GM12874 (cell line): ENCODE data around the gene ETS1.
A peak's percentile ranks its signal among the peaks of the same experiment; 100 is the strongest.

Experiments used
- TF ChIP-seq, protein P1 (sequence below): IDR thresholded peaks from 2 replicates; pipeline ENCODE4 v1.5.1; 2011; ENCODE audit warnings: low read depth, mild to moderate bottlenecking, control low read depth, low read length, moderate library complexity; ENCODE audit not compliant: insufficient read depth

The ETS1 gene

GRCh38 chr11:128604723-128605122 lies 17.4 kb upstream of the ETS1 start:
- TF ChIP-seq, protein P1, sequence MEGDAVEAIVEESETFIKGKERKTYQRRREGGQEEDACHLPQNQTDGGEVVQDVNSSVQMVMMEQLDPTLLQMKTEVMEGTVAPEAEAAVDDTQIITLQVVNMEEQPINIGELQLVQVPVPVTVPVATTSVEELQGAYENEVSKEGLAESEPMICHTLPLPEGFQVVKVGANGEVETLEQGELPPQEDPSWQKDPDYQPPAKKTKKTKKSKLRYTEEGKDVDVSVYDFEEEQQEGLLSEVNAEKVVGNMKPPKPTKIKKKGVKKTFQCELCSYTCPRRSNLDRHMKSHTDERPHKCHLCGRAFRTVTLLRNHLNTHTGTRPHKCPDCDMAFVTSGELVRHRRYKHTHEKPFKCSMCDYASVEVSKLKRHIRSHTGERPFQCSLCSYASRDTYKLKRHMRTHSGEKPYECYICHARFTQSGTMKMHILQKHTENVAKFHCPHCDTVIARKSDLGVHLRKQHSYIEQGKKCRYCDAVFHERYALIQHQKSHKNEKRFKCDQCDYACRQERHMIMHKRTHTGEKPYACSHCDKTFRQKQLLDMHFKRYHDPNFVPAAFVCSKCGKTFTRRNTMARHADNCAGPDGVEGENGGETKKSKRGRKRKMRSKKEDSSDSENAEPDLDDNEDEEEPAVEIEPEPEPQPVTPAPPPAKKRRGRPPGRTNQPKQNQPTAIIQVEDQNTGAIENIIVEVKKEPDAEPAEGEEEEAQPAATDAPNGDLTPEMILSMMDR: no peak

GRCh38 chr11:128603752-128604414 lies 16.5 kb upstream of the ETS1 start:
- TF ChIP-seq, protein P1: 0 out of 2 replicates have a peak, but pooled peaks have one; percentile 4

DNA sequence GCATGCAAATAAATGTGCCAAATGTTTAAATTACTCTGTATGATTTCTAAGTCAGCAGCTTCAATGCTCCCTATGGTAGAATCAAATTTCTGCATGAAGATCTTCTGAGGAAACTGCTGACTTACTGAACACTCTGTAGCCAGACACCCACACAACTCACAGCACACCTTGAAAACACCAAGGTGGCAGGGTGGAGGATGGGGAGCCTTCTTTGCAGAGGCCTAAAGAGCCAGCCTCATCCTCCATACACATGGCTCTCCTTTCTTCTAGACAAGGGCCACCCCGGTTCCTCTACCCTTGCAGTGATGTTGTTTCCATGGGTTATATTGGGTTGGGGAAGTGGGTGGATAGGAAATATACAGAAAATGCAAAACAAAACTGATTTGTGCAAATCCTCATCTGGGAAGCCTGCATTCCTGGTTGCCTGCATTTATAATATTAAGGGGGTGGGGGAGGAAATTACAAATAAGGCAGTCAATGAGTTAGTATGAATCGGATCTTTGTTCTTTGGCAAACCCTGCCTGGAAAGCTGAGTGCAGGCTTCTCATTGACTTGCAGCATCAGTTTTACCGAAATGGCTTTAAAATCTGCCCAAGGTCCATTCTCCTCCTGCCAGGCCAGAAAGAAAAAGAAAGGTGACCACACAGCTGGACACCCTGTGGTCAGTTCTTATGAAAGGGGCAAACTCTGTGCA lies 15.8 kb upstream of the ETS1 start:
- TF ChIP-seq, protein P1: no peak

DNA sequence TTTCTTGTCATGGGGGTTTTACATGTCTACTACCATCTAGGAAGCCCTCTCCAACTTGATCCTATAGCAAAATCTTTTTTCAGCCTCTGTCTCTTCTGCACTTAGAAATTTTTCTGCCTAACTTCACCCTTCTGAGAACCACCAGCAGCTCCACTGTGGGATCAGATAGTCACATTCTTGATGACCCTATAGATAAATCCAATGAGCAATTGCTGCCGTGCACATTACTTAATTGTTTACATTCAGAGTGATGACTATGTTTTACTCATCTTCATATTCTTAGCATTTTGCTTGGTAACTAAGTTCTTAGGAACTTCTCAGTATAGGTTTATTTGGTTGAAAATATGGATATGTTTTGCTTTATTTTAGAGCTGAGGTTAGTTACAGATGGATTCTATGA lies 12.4 kb upstream of the ETS1 start:
- TF ChIP-seq, protein P1: no peak

DNA sequence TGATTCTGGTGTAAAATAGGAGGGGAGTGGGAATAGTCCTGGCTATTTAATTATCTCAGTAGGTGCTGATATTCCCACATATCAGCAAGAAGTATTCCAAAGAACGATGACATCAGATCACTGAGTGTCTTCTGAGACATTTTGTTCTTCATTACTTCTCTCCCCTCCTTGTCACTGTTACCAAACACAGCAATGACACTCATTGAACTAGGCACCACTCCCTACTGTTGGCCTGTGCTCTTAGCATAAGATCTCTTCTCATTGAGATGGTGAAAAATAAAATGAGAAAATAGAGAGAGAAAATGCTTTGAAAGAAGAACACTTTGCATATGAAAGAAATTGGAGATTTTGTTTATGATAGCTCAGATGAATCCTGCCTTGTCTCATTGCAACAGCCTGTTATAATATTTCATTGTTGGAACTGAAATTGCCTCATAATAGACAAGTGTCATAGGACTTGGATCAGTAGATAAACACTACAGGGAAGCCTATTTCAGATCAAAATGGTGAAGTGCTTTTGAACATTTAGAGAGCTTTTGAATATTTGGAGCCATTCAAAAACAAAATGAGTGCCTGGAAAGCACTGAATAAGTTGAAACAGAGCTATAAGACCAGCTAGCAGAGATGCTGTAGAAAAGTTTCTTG lies 11.3 kb upstream of the ETS1 start:
- TF ChIP-seq, protein P1: no peak

DNA sequence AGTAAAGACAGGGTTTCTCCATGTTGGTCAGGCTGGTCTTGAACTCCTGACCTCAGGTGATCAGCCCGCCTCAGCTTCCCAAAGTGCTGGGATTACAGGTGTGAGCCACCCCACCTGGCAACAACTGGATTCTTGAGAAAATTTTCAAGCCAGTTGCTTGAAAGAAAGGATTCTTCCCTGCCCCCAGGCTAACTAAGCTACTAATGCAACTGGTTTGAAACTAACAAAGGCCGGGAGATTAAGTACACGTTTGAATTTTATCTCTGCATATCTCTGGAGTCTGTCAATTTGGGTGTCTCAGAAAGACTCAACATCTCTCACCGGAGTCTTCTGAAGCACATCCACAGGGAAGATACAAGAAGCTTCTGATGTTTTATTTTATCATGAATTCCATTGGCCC lies 10.7 kb upstream of the ETS1 start:
- TF ChIP-seq, protein P1: no peak

DNA sequence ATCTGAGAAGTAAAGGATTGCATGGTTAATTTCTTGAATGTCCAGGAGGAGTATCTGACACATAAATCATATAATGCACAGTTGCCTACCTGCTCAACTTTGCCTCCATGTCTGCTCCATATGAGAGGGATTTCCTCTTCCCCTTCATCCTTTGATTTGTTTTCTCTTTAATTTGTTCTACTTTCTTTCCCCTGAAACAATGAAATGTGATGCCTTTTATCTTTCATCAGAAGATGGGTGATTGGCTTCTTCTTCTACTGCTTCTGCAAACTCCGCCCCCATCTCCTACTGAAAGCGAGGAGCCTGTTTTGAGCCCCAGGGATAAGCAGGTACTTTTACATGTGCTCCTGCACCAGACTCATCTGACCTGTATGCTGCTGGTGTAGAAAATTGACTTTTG lies 9.9 kb upstream of the ETS1 start:
- TF ChIP-seq, protein P1: no peak
